HG03280 (cell line): ENCODE data around the gene LUZP4.
"Not testable (repeated sequence)": the region's sequence is repeated elsewhere in the genome, so short reads cannot be mapped to it uniquely, and the experiment has no call there.

Experiments
- ATAC-seq: cut with Tn5 transposase; IDR thresholded peaks from one replicate; pipeline ENCODE4 v1.9.1; 2021; ENCODE audit warnings: mild to moderate bottlenecking, moderate library complexity; ENCODE audit not compliant: unreplicated experiment

Gene LUZP4

GRCh38 chrX:115333446-115333845, 43.9 kb downstream of the LUZP4 start:
- no peak for ATAC-seq

GRCh38 chrX:115337491-115338144, 48.1 kb downstream of the LUZP4 start:
- no peak for ATAC-seq

GRCh38 chrX:115339441-115340025, 50.0 kb downstream of the LUZP4 start:
- no peak for ATAC-seq

GRCh38 chrX:115341421-115341820, 51.9 kb downstream of the LUZP4 start:
- ATAC-seq: no peak

GRCh38 chrX:115344885-115345614, 55.5 kb downstream of the LUZP4 start:
- no peak for ATAC-seq

- ATAC-seq: no peak
Observed at GRCh38 chrX:115345615-115346014, 56.1 kb downstream of the LUZP4 start.

GRCh38 chrX:115346738-115347137, 57.2 kb downstream of the LUZP4 start:
- not testable (repeated sequence) for ATAC-seq

GRCh38 chrX:115348446-115349225, 59.1 kb downstream of the LUZP4 start:
- no peak for ATAC-seq

- no peak for ATAC-seq
Observed at GRCh38 chrX:115350711-115351381, 61.3 kb downstream of the LUZP4 start.

GRCh38 chrX:115356369-115356768, 66.9 kb downstream of the LUZP4 start:
- no peak for ATAC-seq
